RWPE2 (cell line): ENCODE data around the gene CRY2.

Source experiments
- ATAC-seq: fragments of 200-7000 bp; cut with Tn5 transposase; 3 replicates; pipeline ENCODE4 v1.9.1; 2021; ENCODE audit warnings: low read depth
- DNase-seq: peaks from one replicate; pipeline ENCODE4 v3.0.0-alpha.2; 2020; ENCODE audit warnings: low spot score
- H3K27ac ChIP-seq: fragments of 450-650 bp; 2 replicates; pipeline ENCODE4 v1.5.1; 2017; ENCODE audit warnings: mild to moderate bottlenecking; ENCODE audit not compliant: poor library complexity, severe bottlenecking
- H3K27me3 ChIP-seq: fragments of 250-450 bp; sonication (Bioruptor Pico); 2 replicates; pipeline ENCODE4 v1.5.1; 2021; ENCODE audit warnings: mild to moderate bottlenecking, moderate library complexity; ENCODE audit not compliant: insufficient read depth, poor library complexity, severe bottlenecking
- H3K36me3 ChIP-seq: fragments of 250-450 bp; sonication (Bioruptor Pico); 2 replicates; pipeline ENCODE4 v1.5.1; 2020; ENCODE audit warnings: low read depth, mild to moderate bottlenecking, moderate library complexity
- H3K4me1 ChIP-seq: fragments of 250-450 bp; sonication (Bioruptor Pico); 2 replicates; pipeline ENCODE4 v1.5.1; 2021; ENCODE audit warnings: mild to moderate bottlenecking, moderate library complexity; ENCODE audit not compliant: insufficient read depth, poor library complexity, severe bottlenecking
- H3K4me3 ChIP-seq: fragments of 250-450 bp; sonication (Bioruptor Pico); 2 replicates; pipeline ENCODE4 v1.5.1; 2021; ENCODE audit warnings: mild to moderate bottlenecking, moderate library complexity; ENCODE audit not compliant: severe bottlenecking
- H3K9me3 ChIP-seq: fragments of 250-450 bp; sonication (Bioruptor Pico); 2 replicates; pipeline ENCODE4 v1.5.1; 2021; ENCODE audit warnings: mild to moderate bottlenecking, moderate library complexity; ENCODE audit not compliant: severe bottlenecking
- TF ChIP-seq, protein P1 (sequence below): fragments of 450-650 bp; IDR thresholded peaks from one replicate; pipeline ENCODE4 v1.5.1; 2017; ENCODE audit warnings: mild to moderate bottlenecking, moderate library complexity; ENCODE audit not compliant: poor library complexity, severe bottlenecking

CRY2 gene

DNA sequence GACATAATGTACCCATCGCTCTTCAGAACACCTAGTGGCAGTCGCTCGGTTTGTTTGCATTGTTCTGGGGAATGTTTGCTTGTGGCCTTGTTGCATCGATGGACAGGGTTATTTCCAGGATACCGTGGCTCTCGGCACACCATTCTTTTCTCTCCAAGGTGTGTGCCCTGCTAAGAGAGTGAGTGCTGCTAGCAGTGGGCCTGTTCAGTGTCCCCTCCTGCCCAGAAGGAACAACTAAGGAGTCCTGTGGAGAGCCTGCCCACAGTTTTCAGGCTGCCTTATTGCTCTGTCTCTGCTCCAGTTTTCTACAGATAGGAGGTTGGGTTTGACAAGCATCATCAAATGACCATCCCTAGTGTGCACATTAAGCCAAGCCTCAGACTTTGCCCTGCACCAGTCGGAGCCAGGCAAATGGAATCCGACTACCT, 1.4 kb downstream of the CRY2 start:
- no peak overlapping the region for H3K4me3 ChIP-seq

DNA sequence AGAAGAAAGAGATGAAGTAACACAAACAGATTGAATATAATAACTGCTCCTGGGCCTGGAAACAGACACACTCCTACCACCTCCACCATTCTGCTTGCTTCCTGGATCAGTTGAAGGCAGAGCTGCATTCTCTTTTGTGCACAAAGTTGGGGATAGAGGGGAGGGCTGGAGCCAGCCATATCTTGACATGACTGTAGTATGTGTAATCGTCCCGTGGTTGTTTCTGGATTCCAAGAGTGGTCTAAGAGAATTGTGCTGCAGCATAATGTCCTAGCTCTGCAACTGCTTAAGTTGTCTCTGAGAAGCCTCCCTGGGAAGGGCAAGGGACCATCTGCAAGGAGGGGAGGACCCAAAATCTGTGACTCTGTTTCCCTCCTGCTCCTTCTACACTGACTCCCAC, 3.2 kb downstream of the CRY2 start:
- ATAC-seq (no peak), DNase-seq (no peak)
- no peaks in the 10 kb centered on the region for H3K27me3 ChIP-seq
- H3K4me3 ChIP-seq = no peak overlapping the region
- H3K36me3 ChIP-seq = no peaks in the 10 kb centered on the region
- H3K9me3 ChIP-seq = no peaks in the 10 kb centered on the region
- peaks cover 4% of the 10 kb centered on the region for H3K4me1 ChIP-seq
- TF ChIP-seq, protein P1, sequence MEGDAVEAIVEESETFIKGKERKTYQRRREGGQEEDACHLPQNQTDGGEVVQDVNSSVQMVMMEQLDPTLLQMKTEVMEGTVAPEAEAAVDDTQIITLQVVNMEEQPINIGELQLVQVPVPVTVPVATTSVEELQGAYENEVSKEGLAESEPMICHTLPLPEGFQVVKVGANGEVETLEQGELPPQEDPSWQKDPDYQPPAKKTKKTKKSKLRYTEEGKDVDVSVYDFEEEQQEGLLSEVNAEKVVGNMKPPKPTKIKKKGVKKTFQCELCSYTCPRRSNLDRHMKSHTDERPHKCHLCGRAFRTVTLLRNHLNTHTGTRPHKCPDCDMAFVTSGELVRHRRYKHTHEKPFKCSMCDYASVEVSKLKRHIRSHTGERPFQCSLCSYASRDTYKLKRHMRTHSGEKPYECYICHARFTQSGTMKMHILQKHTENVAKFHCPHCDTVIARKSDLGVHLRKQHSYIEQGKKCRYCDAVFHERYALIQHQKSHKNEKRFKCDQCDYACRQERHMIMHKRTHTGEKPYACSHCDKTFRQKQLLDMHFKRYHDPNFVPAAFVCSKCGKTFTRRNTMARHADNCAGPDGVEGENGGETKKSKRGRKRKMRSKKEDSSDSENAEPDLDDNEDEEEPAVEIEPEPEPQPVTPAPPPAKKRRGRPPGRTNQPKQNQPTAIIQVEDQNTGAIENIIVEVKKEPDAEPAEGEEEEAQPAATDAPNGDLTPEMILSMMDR = no peak
- H3K27ac ChIP-seq = no peak overlapping the region

More for the DNA sequence above, 1.4 kb downstream of the CRY2 start:
- Histone ChIP-seq H3K27me3 (no peaks in the 10 kb centered on the region), H3K4me1 (peaks cover 4% of the 10 kb centered on the region), H3K36me3 (no peaks in the 10 kb centered on the region), H3K9me3 (no peaks in the 10 kb centered on the region), H3K27ac (no peak overlapping the region)
- TF ChIP-seq, protein P1 = peak; percentile 3
- DNase-seq = no peak
- ATAC-seq = no peak

DNA sequence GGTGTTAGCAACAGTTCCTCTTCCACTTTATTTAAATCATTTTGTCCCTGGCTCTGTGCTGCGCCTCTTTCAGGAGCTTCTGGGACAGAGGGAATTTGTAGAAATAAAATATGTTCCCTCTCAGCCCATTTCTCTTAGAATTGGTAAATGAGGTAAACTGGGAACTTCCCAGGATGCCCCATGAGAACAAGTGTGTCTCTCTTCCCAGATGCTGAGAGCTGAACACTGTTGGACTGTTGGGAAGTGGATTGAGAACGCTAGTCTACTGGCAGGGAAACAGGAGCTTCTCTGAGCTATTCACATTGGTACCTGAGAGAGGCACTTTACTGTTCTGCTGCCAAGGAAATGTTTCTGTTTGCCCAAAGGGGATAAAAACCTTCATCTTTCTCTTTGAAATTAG, 4.0 kb downstream of the CRY2 start:
- no peak for DNase-seq
- Histone ChIP-seq H3K27me3 (no peaks in the 10 kb centered on the region), H3K27ac (no peak overlapping the region), H3K36me3 (peaks cover 5% of the 10 kb centered on the region), H3K4me1 (peaks cover 4% of the 10 kb centered on the region), H3K9me3 (no peaks in the 10 kb centered on the region), H3K4me3 (no peak overlapping the region)
- ATAC-seq = no peak
- TF ChIP-seq, protein P1 = no peak

DNA sequence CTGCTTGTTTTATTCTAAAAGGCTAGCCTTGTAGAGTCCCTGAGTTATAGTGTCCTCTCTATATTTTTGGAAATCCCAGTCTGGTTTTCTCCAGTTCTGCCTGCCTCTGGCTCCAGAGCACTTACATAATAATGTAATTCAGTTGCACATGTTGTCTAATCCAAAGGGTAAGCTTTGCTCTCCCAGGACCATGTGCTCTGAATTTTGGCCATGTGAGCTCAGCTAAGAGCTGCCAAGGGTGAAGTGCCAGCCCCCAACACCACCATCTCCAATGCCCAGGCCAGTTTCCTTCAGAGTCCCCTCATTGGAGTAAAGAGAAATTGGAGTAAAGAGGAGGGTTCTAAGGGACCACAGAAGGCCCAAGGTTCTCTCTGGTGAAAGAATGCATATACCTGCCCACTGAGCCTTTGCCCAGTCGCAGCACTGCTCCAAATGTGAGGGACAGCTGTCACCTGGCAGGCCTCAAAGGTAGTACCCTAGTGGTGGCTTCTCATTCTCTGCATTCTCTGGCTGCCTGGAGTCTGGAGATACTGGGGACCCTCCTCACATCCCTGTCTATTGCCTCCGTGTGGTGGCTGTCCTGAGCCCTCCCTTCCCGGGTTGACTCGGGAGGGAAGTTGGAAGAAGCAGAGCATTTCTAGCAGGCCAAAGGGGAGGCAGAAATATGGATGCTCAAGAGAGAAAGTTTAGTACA, 4.9 kb downstream of the CRY2 start:
- TF ChIP-seq, protein P1 = no peak
- H3K27me3 ChIP-seq = no peaks in the 10 kb centered on the region
- DNase-seq (no peak), ATAC-seq (no peak)
- H3K4me3 ChIP-seq = no peak overlapping the region
- H3K27ac ChIP-seq = no peak overlapping the region
- peaks cover 4% of the 10 kb centered on the region for H3K4me1 ChIP-seq
- no peaks in the 10 kb centered on the region for H3K9me3 ChIP-seq
- H3K36me3 ChIP-seq = peaks cover 9% of the 10 kb centered on the region

DNA sequence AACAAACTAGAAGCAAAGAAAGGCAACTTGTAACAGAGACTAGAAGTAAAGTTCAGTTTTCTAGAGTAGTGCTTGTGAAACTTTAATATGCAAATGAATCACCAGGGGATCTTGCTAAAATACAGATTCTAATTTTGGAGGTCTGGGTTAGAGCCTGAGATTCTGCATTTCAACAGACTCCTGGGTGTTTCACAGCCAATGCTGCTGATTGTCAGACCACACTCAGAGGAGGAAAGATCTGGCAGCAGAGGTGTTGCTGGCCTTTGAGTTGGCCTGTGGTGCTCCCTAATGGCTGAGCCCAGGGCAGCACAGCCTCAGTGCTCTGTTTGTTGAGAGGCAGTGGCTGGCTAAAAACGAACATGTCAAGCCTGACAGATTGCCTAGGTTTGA, 5.4 kb downstream of the CRY2 start:
- TF ChIP-seq, protein P1 = no peak
- Histone ChIP-seq H3K27ac (no peak overlapping the region), H3K36me3 (peaks cover 14% of the 10 kb centered on the region), H3K4me3 (no peak overlapping the region), H3K4me1 (peaks cover 4% of the 10 kb centered on the region), H3K27me3 (no peaks in the 10 kb centered on the region), H3K9me3 (no peaks in the 10 kb centered on the region)
- ATAC-seq = no peak
- DNase-seq = no peak
